Mesodermal cell (in vitro differentiated cells): ENCODE results near the gene FASTK.
A peak's percentile ranks its signal among the peaks of the same experiment; 100 is the strongest.

Source experiments
- H3K27ac ChIP-seq: 2 replicates; pipeline ENCODE4 v1.7.0; 2013; ENCODE audit warnings: mild to moderate bottlenecking, low read depth, low read length, moderate library complexity; ENCODE audit not compliant: severe bottlenecking
- H3K36me3 ChIP-seq: 2 replicates; pipeline ENCODE4 v1.7.1; 2013; ENCODE audit warnings: mild to moderate bottlenecking, low read length, moderate library complexity; ENCODE audit not compliant: control insufficient read depth, insufficient read depth
- H3K4me1 ChIP-seq: one replicate; pipeline ENCODE4 v1.7.1; 2013; ENCODE audit warnings: mild to moderate bottlenecking, low read length; ENCODE audit not compliant: insufficient read depth, control insufficient read depth, poor library complexity, severe bottlenecking
- H3K4me3 ChIP-seq: 2 replicates; pipeline ENCODE4 v1.7.0; 2013; ENCODE audit warnings: low read length, control low read depth, mild to moderate bottlenecking; ENCODE audit not compliant: insufficient read depth, poor library complexity, severe bottlenecking; ENCODE audit errors: extremely low read depth
- H3K9me3 ChIP-seq: 2 replicates; pipeline ENCODE4 v1.7.1; 2013; ENCODE audit warnings: mild to moderate bottlenecking, low read length, moderate library complexity; ENCODE audit not compliant: control insufficient read depth
- WGBS, 2 experiments: methylation state at CpG; one replicate each; pipeline ENCODE4 v1.1.5; 2013; ENCODE audit warnings: missing lambda C conversion rate in 2 of 2; ENCODE audit not compliant: insufficient coverage in 2 of 2; 5-methylcytosine and 5-hydroxymethylcytosine counted together

Gene FASTK

GRCh38 chr7:151079199-151079910 lies 1.3 kb downstream of the FASTK start:
- peaks cover 47% of the 10 kb centered on the region for H3K36me3 ChIP-seq
- 90 to 91% methylated on average over 18 to 22 of the region's 27 CpGs for WGBS, 2 experiments
- peak overlapping the region; percentile 78 for H3K4me3 ChIP-seq
- no peaks in the 10 kb centered on the region for H3K9me3 ChIP-seq
- no peak overlapping the region for H3K27ac ChIP-seq
- peaks cover 46% of the 10 kb centered on the region for H3K4me1 ChIP-seq

GRCh38 chr7:151078233-151079040 lies 2.2 kb downstream of the FASTK start:
- Histone ChIP-seq H3K9me3 (no peaks in the 10 kb centered on the region), H3K4me3 (no peak overlapping the region), H3K4me1 (peaks cover 42% of the 10 kb centered on the region), H3K36me3 (peaks cover 57% of the 10 kb centered on the region), H3K27ac (peak overlapping the region; percentile 49)
- 63 to 66% methylated on average over 16 to 18 of the region's 22 CpGs for WGBS, 2 experiments

- H3K36me3 ChIP-seq = peaks cover 63% of the 10 kb centered on the region
- H3K9me3 ChIP-seq = no peaks in the 10 kb centered on the region
- peak overlapping the region; percentile 49 for H3K27ac ChIP-seq
- 82 to 87% methylated on average over 7 to 9 of the region's 10 CpGs for WGBS, 2 experiments
- H3K4me3 ChIP-seq = no peak overlapping the region
- peaks cover 42% of the 10 kb centered on the region for H3K4me1 ChIP-seq
Measured at GRCh38 chr7:151077705-151078232, 2.8 kb downstream of the FASTK start.

- Histone ChIP-seq H3K27ac (no peak overlapping the region), H3K36me3 (peaks cover 69% of the 10 kb centered on the region), H3K4me1 (peaks cover 35% of the 10 kb centered on the region), H3K9me3 (no peaks in the 10 kb centered on the region), H3K4me3 (no peak overlapping the region)
- 82 to 90% methylated on average over 31 of the region's 33 CpGs for WGBS, 2 experiments
Measured at GRCh38 chr7:151076863-151077704, 3.5 kb downstream of the FASTK start.

GRCh38 chr7:151075978-151076426 lies 4.6 kb downstream of the FASTK start:
- Histone ChIP-seq H3K9me3 (no peaks in the 10 kb centered on the region), H3K4me1 (peaks cover 24% of the 10 kb centered on the region), H3K36me3 (peaks cover 74% of the 10 kb centered on the region), H3K4me3 (no peak overlapping the region), H3K27ac (no peak overlapping the region)
- 84 to 89% methylated on average over 13 to 17 of the region's 22 CpGs for WGBS, 2 experiments

- H3K4me1 ChIP-seq = peaks cover 24% of the 10 kb centered on the region
- no peaks in the 10 kb centered on the region for H3K9me3 ChIP-seq
Measured at GRCh38 chr7:151075662-151075971, 5.0 kb downstream of the FASTK start.

GRCh38 chr7:151074817-151075661 lies 5.6 kb downstream of the FASTK start:
- no peaks in the 10 kb centered on the region for H3K9me3 ChIP-seq
- H3K4me1 ChIP-seq = peaks cover 24% of the 10 kb centered on the region
- H3K36me3 ChIP-seq = peaks cover 84% of the 10 kb centered on the region
- 94 to 97% methylated on average over 25 of the region's 26 CpGs for WGBS, 2 experiments
- H3K4me3 ChIP-seq = no peak overlapping the region
- H3K27ac ChIP-seq = no peak overlapping the region

More at GRCh38 chr7:151075662-151075971, 5.0 kb downstream of the FASTK start:
- H3K36me3 ChIP-seq = peaks cover 78% of the 10 kb centered on the region
- no peak overlapping the region for H3K27ac ChIP-seq
- 94 to 96% methylated on average over 7 of the region's 7 CpGs for WGBS, 2 experiments
- no peak overlapping the region for H3K4me3 ChIP-seq

DNA sequence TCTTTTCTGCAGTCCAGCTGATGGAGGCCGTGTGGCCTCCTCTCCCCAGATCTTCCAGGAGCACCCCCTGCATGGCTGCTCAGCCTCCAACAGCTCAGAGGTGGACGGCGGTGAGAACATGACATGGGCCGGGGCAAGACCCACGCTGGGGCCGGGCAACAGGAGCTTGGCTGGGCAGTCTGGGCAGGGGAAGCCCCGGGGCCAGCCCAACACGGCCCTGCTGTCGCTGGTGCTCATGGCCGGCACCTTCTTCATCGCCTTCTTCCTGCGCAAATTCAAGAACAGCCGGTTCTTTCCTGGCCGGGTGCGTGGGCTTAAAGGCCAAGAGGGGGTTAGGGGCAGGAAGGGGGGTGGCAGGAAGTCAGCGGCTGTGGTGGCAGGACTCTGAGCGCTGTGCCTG lies 6.6 kb downstream of the FASTK start:
- Histone ChIP-seq H3K27ac (no peak overlapping the region), H3K4me3 (no peak overlapping the region), H3K36me3 (peaks cover 88% of the 10 kb centered on the region), H3K4me1 (peaks cover 16% of the 10 kb centered on the region), H3K9me3 (no peaks in the 10 kb centered on the region)
- WGBS, 2 experiments = 92 to 99% methylated on average over 8 to 13 of the region's 17 CpGs

DNA sequence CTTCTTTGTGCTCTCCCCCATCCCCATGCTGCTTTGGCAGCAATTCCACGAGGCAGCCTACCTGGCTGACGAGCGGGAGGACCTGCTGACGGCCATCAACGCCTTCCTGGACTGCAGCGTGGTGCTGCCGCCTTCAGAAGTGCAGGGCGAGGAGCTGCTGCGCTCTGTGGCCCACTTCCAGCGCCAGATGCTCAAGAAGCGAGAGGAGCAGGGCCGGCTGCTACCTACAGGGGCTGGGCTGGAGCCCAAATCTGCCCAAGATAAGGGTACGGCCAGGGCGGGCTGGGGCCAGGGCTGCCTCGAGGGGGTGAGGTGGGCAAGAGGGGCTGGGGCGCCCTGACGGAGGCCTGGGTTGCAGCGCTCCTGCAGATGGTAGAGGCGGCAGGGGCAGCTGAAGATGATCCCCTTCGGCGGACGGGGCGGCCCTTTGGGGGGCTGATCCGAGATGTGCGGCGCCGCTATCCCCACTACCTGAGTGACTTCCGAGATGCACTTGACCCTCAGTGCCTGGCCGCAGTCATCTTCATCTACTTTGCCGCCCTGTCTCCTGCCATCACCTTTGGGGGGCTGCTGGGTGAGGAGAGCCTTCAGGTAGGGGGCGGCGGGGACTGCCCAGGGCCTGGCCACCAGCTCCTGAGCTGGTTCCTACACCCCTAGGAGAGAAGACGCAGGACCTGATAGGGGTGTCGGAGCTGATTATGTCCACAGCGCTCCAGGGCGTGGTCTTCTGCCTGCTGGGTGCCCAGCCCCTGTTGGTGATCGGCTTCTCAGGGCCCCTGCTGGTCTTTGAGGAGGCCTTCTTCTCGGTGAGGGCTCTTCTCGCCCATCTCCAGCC lies 9.4 kb downstream of the FASTK start:
- Histone ChIP-seq H3K4me3 (no peak overlapping the region), H3K27ac (no peak overlapping the region), H3K36me3 (peaks cover 92% of the 10 kb centered on the region), H3K4me1 (peaks cover 15% of the 10 kb centered on the region), H3K9me3 (no peaks in the 10 kb centered on the region)
- WGBS, 2 experiments = 92 to 96% methylated on average over 33 to 36 of the region's 39 CpGs
